Endothelial cell of umbilical vein (primary cell): ENCODE measurements around the gene ATAD5.

ENCODE experiments used
- CTCF ChIP-seq, 2 donors: IDR thresholded peaks; 1 replicate in 1 of 2; 2 replicates in 1 of 2; pipeline ENCODE4 v1.5.1; 2011; ENCODE audit warnings: low read length in 2 of 2, mild to moderate bottlenecking in 2 of 2, moderate library complexity in 2 of 2, control low read depth in 1 of 2, inconsistent platforms in 1 of 2, low read depth in 1 of 2; ENCODE audit not compliant: insufficient read depth in 1 of 2; ENCODE audit errors: extremely low read depth in 1 of 2
- EZH2 ChIP-seq: IDR thresholded peaks from 2 replicates; pipeline ENCODE4 v1.6.1; 2012; ENCODE audit warnings: borderline replicate concordance, low read depth, mild to moderate bottlenecking, moderate library complexity, low read length, inconsistent platforms; ENCODE audit not compliant: severe bottlenecking
- FOS ChIP-seq: IDR thresholded peaks from 2 replicates; pipeline ENCODE4 v1.6.1; 2011; ENCODE audit warnings: mild to moderate bottlenecking, low read length, moderate library complexity, borderline replicate concordance; ENCODE audit not compliant: insufficient read depth
- JUN ChIP-seq: IDR thresholded peaks from 2 replicates; pipeline ENCODE4 v1.6.1; 2011; ENCODE audit warnings: borderline replicate concordance, low read depth; ENCODE audit not compliant: insufficient read length, insufficient read depth
- MAX ChIP-seq: IDR thresholded peaks from 2 replicates; pipeline ENCODE4 v1.6.1; 2011; ENCODE audit not compliant: insufficient read depth, insufficient read length
- MYC ChIP-seq: IDR thresholded peaks from one replicate; pipeline ENCODE4 v1.6.1; 2011; ENCODE audit warnings: mild to moderate bottlenecking, low read depth, low read length
- POLR2A ChIP-seq: IDR thresholded peaks from 2 replicates; pipeline ENCODE4 v1.6.1; 2012; ENCODE audit warnings: low read depth, mild to moderate bottlenecking, control low read depth, low read length
- POLR2AphosphoS5 ChIP-seq: IDR thresholded peaks from 2 replicates; pipeline ENCODE4 v1.6.1; 2012; ENCODE audit warnings: low read depth, mild to moderate bottlenecking, control low read depth, low read length, moderate library complexity; ENCODE audit not compliant: insufficient read depth

GRCh38 chr17:30939051-30939689 lies 107.4 kb downstream of the ATAD5 start:
- TF ChIP-seq JUN, result no peak
- TF ChIP-seq CTCF (IDR thresholded peaks at IDR 0.05; ENCODE audit: extremely low read depth in 1 of 2, insufficient read depth in 1 of 2, low read depth in 1 of 2, low read length in 2 of 2), result no peak
- no peak for TF ChIP-seq MAX
- TF ChIP-seq POLR2A, result no peak
- no peak for TF ChIP-seq FOS
- no peak for TF ChIP-seq MYC
- no peak for TF ChIP-seq POLR2AphosphoS5
- no peak for TF ChIP-seq EZH2
